Lung (tissue), 12 donors: ENCODE results near the gene PLXDC1. TPM values are rescaled to one million over a fixed set of nuclear protein-coding genes. Genes with fewer than 3 reads are reported as not detected.

ENCODE experiments used
- ATAC-seq: fragments of 200-7000 bp; cut with Tn5 transposase; one replicate; pipeline ENCODE4 v1.9.1; 2020; ENCODE audit warnings: moderate number of reproducible peaks; ENCODE audit not compliant: insufficient read depth, low FRiP score
- DNase-seq, 3 donors: peaks; one replicate each; pipeline ENCODE4 v3.0.0-alpha.2; 2013 to 2017
- H3K27ac ChIP-seq, 2 donors: one replicate each; pipeline ENCODE4 v1.5.1; 2013; ENCODE audit warnings: mild to moderate bottlenecking in 2 of 2, moderate library complexity in 2 of 2, control low read depth in 1 of 2, inconsistent platforms in 1 of 2, low read depth in 1 of 2, low read length in 1 of 2
- H3K27me3 ChIP-seq, 3 donors: one replicate each; pipeline ENCODE4 v1.5.1; 2013; ENCODE audit warnings: low read length in 2 of 3; ENCODE audit not compliant: control insufficient read depth in 3 of 3, insufficient read depth in 3 of 3
- H3K36me3 ChIP-seq, 4 donors: one replicate each; pipeline ENCODE4 v1.5.1; 2013; ENCODE audit warnings: low read length in 4 of 4, mild to moderate bottlenecking in 1 of 4, moderate library complexity in 1 of 4; ENCODE audit not compliant: control insufficient read depth in 4 of 4, insufficient read depth in 4 of 4
- H3K4me1 ChIP-seq, 5 donors: one replicate each; pipeline ENCODE4 v1.5.1; 2013; ENCODE audit warnings: low read length in 5 of 5, mild to moderate bottlenecking in 2 of 5, moderate library complexity in 1 of 5; ENCODE audit not compliant: control insufficient read depth in 5 of 5, insufficient read depth in 5 of 5
- H3K4me3 ChIP-seq: one replicate; pipeline ENCODE4 v1.5.1; 2013; ENCODE audit warnings: mild to moderate bottlenecking, control low read depth, moderate library complexity
- H3K9ac ChIP-seq, 2 donors: one replicate each; pipeline ENCODE4 v1.5.1; 2013; ENCODE audit warnings: low read length in 2 of 2, control low read depth in 1 of 2; ENCODE audit not compliant: insufficient read depth in 1 of 2
- H3K9me3 ChIP-seq, 4 donors: one replicate each; pipeline ENCODE4 v1.5.1; 2013; ENCODE audit warnings: low read length in 3 of 4, mild to moderate bottlenecking in 1 of 4, moderate library complexity in 1 of 4; ENCODE audit not compliant: control insufficient read depth in 4 of 4, insufficient read depth in 3 of 4
- CTCF ChIP-seq: IDR thresholded peaks from 2 replicates; pipeline ENCODE4 v1.5.1; 2012; ENCODE audit warnings: mild to moderate bottlenecking; ENCODE audit errors: control extremely low read depth, extremely low read depth
- WGBS, 2 donors: extraction: QIAGEN DNeasy Blood & Tissue Kit; methylation state at CpG; one replicate each; pipeline ENCODE4 v1.1.7; 2013; 5-methylcytosine and 5-hydroxymethylcytosine counted together
- polyA plus RNA-seq, 2 donors: library from polyadenylated mRNA; stranded (reverse); fragments of 200-250 nt; gene quantifications; one replicate each; pipeline ENCODE4 v1.2.1, GENCODE V29; 2013
- total RNA-seq, 2 donors: library from RNA; depleted of rRNA in 1 of 2; stranded (reverse); fragments of >200 nt in 1 of 2; gene quantifications; one replicate each; pipeline ENCODE4 v1.2.1, GENCODE V29; 2014 to 2021
- donor health status: control.
- donor health status: control.
- donor health status: Bipolar disorder and iron deficiency.
- donor health status: healthy.
- donor health status: DM: yes; HTN: yes; CAD: no.

Gene PLXDC1
- total and polyA plus RNA-seq, 4 donors, result 1.7 to 7.3 (median 5.4) TPM

GRCh38 chr17:39178536-39178935 lies 27.1 kb upstream of the PLXDC1 start:
- WGBS, 2 donors, result 60 to 77% methylated on average over 4 of the region's 4 CpGs
- Histone ChIP-seq H3K9me3 (no peaks in the 10 kb centered on the region), H3K27ac (no peak overlapping the region), H3K36me3 (peaks cover 0 to 26% (median 10%) of the 10 kb centered on the region in 4 donors), H3K27me3 (no peaks in the 10 kb centered on the region), H3K9ac (no peak overlapping the region), H3K4me1 (no peaks in the 10 kb centered on the region), H3K4me3 (no peak overlapping the region)
- no peak for ATAC-seq
- no peak for DNase-seq
- no peak for TF ChIP-seq CTCF

- ATAC-seq, result no peak
- WGBS, 2 donors, result 91 to 94% methylated on average over 12 of the region's 12 CpGs
- Histone ChIP-seq H3K9me3 (no peaks in the 10 kb centered on the region), H3K4me3 (no peak overlapping the region), H3K27ac (no peak overlapping the region), H3K27me3 (no peaks in the 10 kb centered on the region), H3K36me3 (peaks cover 0 to 22% (median 7%) of the 10 kb centered on the region in 4 donors), H3K9ac (no peak overlapping the region), H3K4me1 (no peaks in the 10 kb centered on the region)
- DNase-seq, result no peak
- TF ChIP-seq CTCF, result no peak
Observed at GRCh38 chr17:39177256-39177655, 25.8 kb upstream of the PLXDC1 start.

- Histone ChIP-seq H3K4me1 (no peaks in the 10 kb centered on the region), H3K27ac (no peak overlapping the region), H3K27me3 (no peaks in the 10 kb centered on the region), H3K36me3 (peaks cover 0 to 18% (median 7%) of the 10 kb centered on the region in 4 donors), H3K9ac (no peak overlapping the region), H3K9me3 (no peaks in the 10 kb centered on the region), H3K4me3 (no peak overlapping the region)
- ATAC-seq (no peak), DNase-seq (no peak)
- 54 to 72% methylated on average over 10 of the region's 10 CpGs for WGBS, 2 donors
- no peak for TF ChIP-seq CTCF
Observed at GRCh38 chr17:39175695-39176093, 24.3 kb upstream of the PLXDC1 start.

- TF ChIP-seq CTCF, result peak; percentile 48
- WGBS, 2 donors, result 53 to 65% methylated on average over 35 of the region's 35 CpGs
- Histone ChIP-seq H3K27ac (no peak overlapping the region), H3K9me3 (no peaks in the 10 kb centered on the region), H3K4me3 (no peak overlapping the region), H3K4me1 (no peaks in the 10 kb centered on the region), H3K27me3 (no peaks in the 10 kb centered on the region), H3K9ac (no peak overlapping the region), H3K36me3 (peaks cover 0 to 18% (median 7%) of the 10 kb centered on the region in 4 donors)
- ATAC-seq (no peak), DNase-seq (peak; percentile 78 to 80 (median 79))
Observed at GRCh38 chr17:39174920-39175694, 23.7 kb upstream of the PLXDC1 start.
